Ovary (tissue), 9 donors: ENCODE results near the gene NUDT5. TPM values are rescaled to one million over a fixed set of nuclear protein-coding genes. Genes with fewer than 3 reads are reported as not detected.

ENCODE experiments used
- DNase-seq, 5 donors: peaks; one replicate each; pipeline ENCODE4 v3.0.0-alpha.2; 2019 to 2020
- H3K27ac ChIP-seq, 2 donors: fragments of 200-600 bp; one replicate each; pipeline versions ENCODE4 v1.5.1 to v1.8.0; 2019 to 2022
- H3K27me3 ChIP-seq: fragments of 200-600 bp; one replicate; pipeline ENCODE4 v1.8.0; 2022
- H3K36me3 ChIP-seq: fragments of 200-600 bp; sonication (generic); one replicate; pipeline ENCODE4 v1.5.1; 2019
- H3K4me1 ChIP-seq: one replicate; pipeline ENCODE4 v1.8.1; 2013; ENCODE audit warnings: mild to moderate bottlenecking, moderate library complexity; ENCODE audit not compliant: insufficient read depth
- H3K4me3 ChIP-seq: fragments of 200-600 bp; sonication (generic); one replicate; pipeline ENCODE4 v1.5.1; 2017
- H3K9me3 ChIP-seq, 2 donors: fragments of 200-600 bp in 1 of 2; sonication (generic) in 1 of 2; one replicate each; pipeline versions ENCODE4 v1.5.1 to v1.8.1; 2013 to 2019; ENCODE audit warnings: mild to moderate bottlenecking in 1 of 2, moderate library complexity in 1 of 2
- EP300 ChIP-seq: sonication (generic); formaldehyde crosslinking; IDR thresholded peaks from one replicate; pipeline ENCODE4 v1.6.1; 2017; ENCODE audit warnings: antibody characterized with exemption
- POLR2A ChIP-seq: fragments of 450-650 bp; IDR thresholded peaks from one replicate; pipeline ENCODE4 v1.6.1; 2017; ENCODE audit warnings: antibody characterized with exemption, mild to moderate bottlenecking, moderate library complexity
- WGBS, 3 donors: extraction: QIAGEN DNeasy Blood & Tissue Kit in 1 of 3; methylation state at CpG; one replicate each; pipeline versions ENCODE4 v1.1.5 to v1.1.7; 2013 to 2017; 5-methylcytosine and 5-hydroxymethylcytosine counted together
- intact Hi-C, 4 donors: fragments of 100-400 bp; cut with DNase I; formaldehyde crosslinking; loops; one replicate each; pipeline versions ENCODE4 v1.11.0 to v1.15.1; 2022 to 2023
- polyA plus RNA-seq, 2 donors: library from polyadenylated mRNA; stranded (reverse); fragments of 200-250 nt in 1 of 2; fragments of 350-450 nt in 1 of 2; fragmentation: Illumina TruSeq in 1 of 2; extraction: RNeasy Lipid Tissue Mini Kit (QIAGEN cat#74804) in 1 of 2; gene quantifications; one replicate each; pipeline ENCODE4 v1.2.3, GENCODE V29; 2013 to 2014
- total RNA-seq, 7 donors: library from RNA; depleted of rRNA in 2 of 7; stranded (reverse); fragments of >200 nt in 2 of 7; fragmentation: NEBNext Ultra II Directional in 3 of 7; extraction: Animal tissue kit (Norgen Biotek cat#: 25700) in 3 of 7; gene quantifications; one replicate each; pipeline versions ENCODE4 v1.1.0 to v1.2.4, GENCODE V29; 2016 to 2023
- TF ChIP-seq, protein P1 (sequence below), 3 donors: fragments of 450-650 bp in 2 of 3; fragments of 200-600 bp in 1 of 3; IDR thresholded peaks; one replicate each; pipeline versions ENCODE4 v1.5.1 to v1.8.0; 2016 to 2022; ENCODE audit warnings: antibody characterized with exemption in 3 of 3, mild to moderate bottlenecking in 1 of 3
- donor health status: DM: no; HTN: no; CAD: no; lungs with moderate emphysema.
- donor health status: DM: no; HTN: no; CAD: no.
- donor health status: Bipolar disorder and iron deficiency.
- donor health status: DM: yes; HTN: yes; CAD: no.
- donor health status: DM: no; HTN: no; CAD: no.
- donor health status: DM: yes; HTN: yes; CAD: no.

NUDT5 gene
- total and polyA plus RNA-seq, 9 donors, result 15.8 to 56.5 (median 24.7) TPM

DNA sequence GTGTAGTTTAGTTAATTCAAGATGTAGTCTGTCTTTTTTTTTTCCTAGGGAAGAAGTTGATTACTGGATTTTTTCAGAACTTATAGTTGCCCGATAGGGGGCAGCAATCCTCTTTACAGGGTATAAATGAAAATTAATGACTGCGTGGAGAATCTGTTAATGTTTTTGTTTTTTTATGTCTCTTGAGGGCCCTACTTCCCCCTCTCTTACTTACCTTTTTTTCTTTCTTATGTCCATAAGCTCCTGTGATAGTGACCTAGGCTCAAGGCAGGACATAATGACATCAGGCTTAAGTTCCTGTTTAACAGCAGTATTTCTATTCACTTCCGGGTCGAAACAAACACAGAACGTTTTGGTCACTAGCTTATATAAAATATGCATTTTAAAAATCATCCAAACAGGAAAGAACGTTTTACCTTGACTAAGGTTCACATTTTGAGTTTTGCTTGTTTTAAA, 19.1 kb upstream of the NUDT5 start:
- intact Hi-C loops, result no loop called here
- Histone ChIP-seq H3K4me1 (no peaks in the 10 kb centered on the region), H3K9me3 (no peaks in the 10 kb centered on the region), H3K4me3 (no peak overlapping the region), H3K27me3 (no peaks in the 10 kb centered on the region), H3K36me3 (no peaks in the 10 kb centered on the region), H3K27ac (no peak overlapping the region)
- peak in 1 of 5 donors; percentile 42 for DNase-seq
- WGBS, 3 donors, result 22 to 30% (median 24%) methylated on average over 6 of the region's 6 CpGs
- TF ChIP-seq EP300 (no peak), POLR2A (no peak)
- TF ChIP-seq, protein P1, sequence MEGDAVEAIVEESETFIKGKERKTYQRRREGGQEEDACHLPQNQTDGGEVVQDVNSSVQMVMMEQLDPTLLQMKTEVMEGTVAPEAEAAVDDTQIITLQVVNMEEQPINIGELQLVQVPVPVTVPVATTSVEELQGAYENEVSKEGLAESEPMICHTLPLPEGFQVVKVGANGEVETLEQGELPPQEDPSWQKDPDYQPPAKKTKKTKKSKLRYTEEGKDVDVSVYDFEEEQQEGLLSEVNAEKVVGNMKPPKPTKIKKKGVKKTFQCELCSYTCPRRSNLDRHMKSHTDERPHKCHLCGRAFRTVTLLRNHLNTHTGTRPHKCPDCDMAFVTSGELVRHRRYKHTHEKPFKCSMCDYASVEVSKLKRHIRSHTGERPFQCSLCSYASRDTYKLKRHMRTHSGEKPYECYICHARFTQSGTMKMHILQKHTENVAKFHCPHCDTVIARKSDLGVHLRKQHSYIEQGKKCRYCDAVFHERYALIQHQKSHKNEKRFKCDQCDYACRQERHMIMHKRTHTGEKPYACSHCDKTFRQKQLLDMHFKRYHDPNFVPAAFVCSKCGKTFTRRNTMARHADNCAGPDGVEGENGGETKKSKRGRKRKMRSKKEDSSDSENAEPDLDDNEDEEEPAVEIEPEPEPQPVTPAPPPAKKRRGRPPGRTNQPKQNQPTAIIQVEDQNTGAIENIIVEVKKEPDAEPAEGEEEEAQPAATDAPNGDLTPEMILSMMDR (IDR thresholded peaks at IDR 0.05), result peak; percentile 16 to 49 (median 18)

DNA sequence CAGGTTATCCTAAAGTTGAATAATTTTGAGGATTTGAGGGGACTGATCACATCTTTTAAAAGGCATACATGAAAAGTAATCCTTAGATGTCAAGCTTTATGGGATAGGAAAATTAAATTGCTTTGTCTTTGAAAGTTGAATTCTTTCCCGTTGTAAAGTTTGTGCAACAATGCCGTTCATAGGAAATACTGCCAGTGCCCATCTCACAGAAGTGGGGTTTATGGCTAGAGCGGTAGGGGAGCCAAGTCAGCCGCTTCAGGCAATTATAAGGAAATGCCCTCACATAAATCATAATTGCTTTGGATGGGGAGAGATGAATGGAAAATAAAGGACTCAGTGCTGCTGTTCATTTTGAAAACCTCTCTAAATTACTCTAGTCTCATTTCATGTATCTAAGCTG, 18.4 kb upstream of the NUDT5 start:
- H3K27me3 ChIP-seq, result no peaks in the 10 kb centered on the region
- H3K36me3 ChIP-seq, result no peaks in the 10 kb centered on the region
- H3K4me3 ChIP-seq, result no peak overlapping the region
- DNase-seq, result no peak
- H3K9me3 ChIP-seq, result no peaks in the 10 kb centered on the region
- no peaks in the 10 kb centered on the region for H3K4me1 ChIP-seq
- no peak overlapping the region for H3K27ac ChIP-seq
- intact Hi-C loops, result no loop called here
- 53 to 61% (median 54%) methylated on average over 4 of the region's 4 CpGs for WGBS, 3 donors
- no peak for TF ChIP-seq EP300
- TF ChIP-seq, protein P1 (IDR thresholded peaks at IDR 0.05), result no peak
- no peak for TF ChIP-seq POLR2A

DNA sequence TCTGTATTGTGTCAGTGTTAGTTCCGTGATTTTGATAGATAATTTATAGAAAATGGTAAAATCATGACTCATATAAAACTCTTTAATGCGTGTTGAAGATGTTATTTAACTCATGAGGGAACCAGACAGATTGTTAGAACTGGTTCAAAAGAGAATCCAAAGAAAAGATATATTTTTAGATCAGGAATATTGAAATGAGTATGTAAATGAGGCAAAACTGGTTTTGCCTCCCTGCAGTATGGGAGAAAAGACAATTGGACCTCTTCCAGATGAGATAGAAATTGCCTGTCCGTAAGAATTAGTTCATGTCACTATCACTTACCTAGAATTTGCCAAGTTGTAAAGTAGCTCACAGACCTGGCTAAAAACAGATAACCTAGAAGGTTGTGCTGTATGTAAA, 17.9 kb upstream of the NUDT5 start:
- Histone ChIP-seq H3K27ac (no peak overlapping the region), H3K4me1 (no peaks in the 10 kb centered on the region), H3K4me3 (no peak overlapping the region), H3K9me3 (no peaks in the 10 kb centered on the region), H3K36me3 (no peaks in the 10 kb centered on the region), H3K27me3 (no peaks in the 10 kb centered on the region)
- 69 to 77% (median 72%) methylated on average over 3 of the region's 3 CpGs for WGBS, 3 donors
- TF ChIP-seq, protein P1 (IDR thresholded peaks at IDR 0.05), result no peak
- no peak for TF ChIP-seq POLR2A
- TF ChIP-seq EP300, result no peak
- DNase-seq, result no peak
- intact Hi-C loops, result no loop called here

DNA sequence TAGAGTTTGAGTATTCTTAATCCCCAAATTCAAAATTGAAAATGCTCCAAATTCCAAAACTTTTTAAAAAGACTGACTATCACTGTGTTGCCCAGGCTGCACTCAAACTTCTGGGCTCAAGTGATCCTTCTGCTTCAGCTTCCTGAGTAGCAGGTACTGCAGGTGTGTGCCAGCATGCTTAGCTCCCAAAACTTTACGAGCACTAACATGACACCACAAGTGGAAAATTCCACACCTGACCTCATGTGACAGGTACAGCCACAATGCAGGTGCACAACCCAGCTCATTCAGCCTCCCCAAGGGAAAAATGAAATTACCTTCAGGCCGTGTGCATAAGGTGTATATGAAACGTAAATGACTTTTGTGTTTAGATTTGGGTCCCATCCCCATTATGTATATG, 16.8 kb upstream of the NUDT5 start:
- WGBS, 3 donors, result 94 to 95% (median 94%) methylated on average over 3 of the region's 3 CpGs
- no peaks in the 10 kb centered on the region for H3K36me3 ChIP-seq

More for the DNA sequence above, 16.8 kb upstream of the NUDT5 start:
- Histone ChIP-seq H3K4me3 (no peak overlapping the region), H3K27ac (no peak overlapping the region), H3K4me1 (no peaks in the 10 kb centered on the region), H3K27me3 (no peaks in the 10 kb centered on the region), H3K9me3 (no peaks in the 10 kb centered on the region)
- DNase-seq, result no peak
- intact Hi-C loops, result no loop called here
- TF ChIP-seq POLR2A (no peak), EP300 (no peak)
- TF ChIP-seq, protein P1 (IDR thresholded peaks at IDR 0.05), result no peak
